Glomerular visceral epithelial cell (primary cell): ENCODE results near the gene GJB2.

Experiments
- DNase-seq: peaks from one replicate; pipeline ENCODE4 v3.0.0-alpha.2; 2016; ENCODE audit errors: extremely low spot score

Gene GJB2

GRCh38 chr13:20192158-20192835 lies 441 bp downstream of the GJB2 start:
- peak; percentile 33 for DNase-seq

GRCh38 chr13:20191311-20192157 lies 1.2 kb downstream of the GJB2 start:
- DNase-seq, result peak; percentile 39

GRCh38 chr13:20190481-20191310 lies 2.0 kb downstream of the GJB2 start:
- peak; percentile 82 for DNase-seq

- no peak for DNase-seq
Observed at GRCh38 chr13:20190076-20190475, 2.7 kb downstream of the GJB2 start.

GRCh38 chr13:20188667-20189553 lies 3.8 kb downstream of the GJB2 start:
- no peak for DNase-seq

- DNase-seq, result no peak
Observed at GRCh38 chr13:20186771-20187170, 6.0 kb downstream of the GJB2 start.

- DNase-seq, result no peak
Observed at GRCh38 chr13:20185366-20186056, 7.2 kb downstream of the GJB2 start.

- DNase-seq, result peak; percentile 75
Observed at GRCh38 chr13:20182231-20182846, 10.4 kb downstream of the GJB2 start.

GRCh38 chr13:20181188-20181587 lies 11.6 kb downstream of the GJB2 start:
- DNase-seq, result no peak

GRCh38 chr13:20178156-20178555 lies 14.6 kb downstream of the GJB2 start:
- DNase-seq, result no peak

- no peak for DNase-seq
Observed at GRCh38 chr13:20177049-20177831, 15.5 kb downstream of the GJB2 start.

- DNase-seq, result no peak
Observed at GRCh38 chr13:20175907-20176652, 16.7 kb downstream of the GJB2 start.

GRCh38 chr13:20175406-20175794 lies 17.3 kb downstream of the GJB2 start:
- no peak for DNase-seq

- DNase-seq, result peak; percentile 90
Observed at GRCh38 chr13:20174656-20175405, 17.9 kb downstream of the GJB2 start.

- no peak for DNase-seq
Observed at GRCh38 chr13:20173116-20173746, 19.5 kb downstream of the GJB2 start.

- DNase-seq, result no peak
Observed at GRCh38 chr13:20171364-20171763, 21.4 kb downstream of the GJB2 start.

GRCh38 chr13:20170921-20171320 lies 21.8 kb downstream of the GJB2 start:
- DNase-seq, result no peak
